HCT116 (cell line): ENCODE results near the gene GATB. TPM values are rescaled to one million over a fixed set of nuclear protein-coding genes. Genes with fewer than 3 reads are reported as not detected.

ENCODE experiments used
- ATAC-seq: fragments of 200-7000 bp; cut with Tn5 transposase; 2 replicates; pipeline ENCODE4 v1.9.1; 2020; ENCODE audit warnings: mild to moderate bottlenecking, moderate library complexity
- BruUV-seq: library from RNA; stranded (reverse); fragments of 400-500 nt; replicated peaks from 2 replicates; lab custom pipeline; 2021; lab: Mats Ljungman, UMichigan
- CTCF ChIA-PET: fragments of 300-600 bp; sonication (Branson Sonifier 250); formaldehyde crosslinking; loops from one replicate; lab custom pipeline; 2021; ENCODE audit warnings: antibody characterized with exemption; lab: Charles Lee
- POLR2A ChIA-PET: fragments of 300-600, 350-600 bp; sonication (Branson Sonifier 250); formaldehyde crosslinking; loops from one replicate; lab custom pipeline; 2021; ENCODE audit warnings: antibody characterized with exemption; lab: Charles Lee
- RAD21 ChIA-PET, 2 experiments: fragments of 300-600 bp; sonication (Branson Sonifier 250); formaldehyde crosslinking; loops; one replicate each; lab custom pipeline; 2023; ENCODE audit warnings: low total read pairs in 2 of 2; ENCODE audit not compliant: uncharacterized antibody in 2 of 2, unreplicated experiment in 2 of 2, low non-redundant PET in 1 of 2; lab: Charles Lee
- DNase-seq: peaks from one replicate; pipeline ENCODE4 v3.0.0-alpha.2; 2010; ENCODE audit warnings: low read depth, low spot score
- H2AFZ ChIP-seq: fragments of 200-600 bp; shearing (Covaris generic), sonication (generic); 2 replicates; pipeline ENCODE4 v1.6.1; 2017; ENCODE audit warnings: low read depth, mixed run types, mixed read lengths, antibody characterized with exemption, low read length; ENCODE audit not compliant: poor library complexity, severe bottlenecking
- H3K27ac ChIP-seq: 2 replicates; pipeline ENCODE4 v1.5.1; 2012; ENCODE audit warnings: low read depth, low read length
- H3K27me3 ChIP-seq: fragments of 200-600 bp; sonication (generic); 2 replicates; pipeline ENCODE4 v1.6.1; 2016; ENCODE audit warnings: mixed run types, low read length, mixed read lengths; ENCODE audit not compliant: insufficient read depth
- H3K36me3 ChIP-seq, 2 experiments: fragments of 200-500 bp in 1 of 2; fragments of 200-600 bp in 1 of 2; sonication (Bioruptor generic) in 1 of 2; sonication (generic) in 1 of 2; 2 replicates each; pipeline versions ENCODE4 v1.5.1 to v1.6.1; 2014 to 2016; ENCODE audit warnings: low read length in 2 of 2, inconsistent platforms in 1 of 2, mixed read lengths in 1 of 2, mixed run types in 1 of 2; ENCODE audit not compliant: insufficient read depth in 2 of 2, control insufficient read depth in 1 of 2
- H3K4me1 ChIP-seq, 2 experiments: fragments of 200-600 bp in 1 of 2; sonication (generic) in 1 of 2; 2 replicates each; pipeline versions ENCODE4 v1.5.1 to v1.6.1; 2012 to 2017; ENCODE audit warnings: low read length in 2 of 2, inconsistent platforms in 1 of 2, mild to moderate bottlenecking in 1 of 2, mixed read lengths in 1 of 2, mixed run types in 1 of 2, moderate library complexity in 1 of 2; ENCODE audit not compliant: insufficient read depth in 2 of 2, control insufficient read depth in 1 of 2
- H3K4me2 ChIP-seq: fragments of 200-600 bp; sonication (generic); 2 replicates; pipeline ENCODE4 v1.6.1; 2017; ENCODE audit warnings: mixed run types, low read length, mixed read lengths
- H3K4me3 ChIP-seq, 2 experiments: fragments of 200-600 bp in 1 of 2; sonication (generic) in 1 of 2; replicated peaks in 1 of 2; 2 replicates each; pipeline ENCODE4 v1.5.1; 2011 to 2016; ENCODE audit warnings: low read length in 2 of 2, control low read depth in 1 of 2, low read depth in 1 of 2, mild to moderate bottlenecking in 1 of 2, mixed read lengths in 1 of 2, mixed run types in 1 of 2
- H3K79me2 ChIP-seq: fragments of 200-600 bp; sonication (generic); 2 replicates; pipeline ENCODE4 v1.6.1; 2017; ENCODE audit warnings: mild to moderate bottlenecking, mixed run types, low read length, moderate library complexity, mixed read lengths; ENCODE audit not compliant: insufficient read depth
- H3K9ac ChIP-seq: fragments of 200-600 bp; sonication (generic); 2 replicates; pipeline ENCODE4 v1.6.1; 2016; ENCODE audit warnings: low read length, mixed read lengths
- H3K9me2 ChIP-seq: fragments of 200-600 bp; sonication (generic), shearing (Covaris generic); 2 replicates; pipeline ENCODE4 v1.6.1; 2017; ENCODE audit warnings: mixed run types, mild to moderate bottlenecking, moderate library complexity; ENCODE audit not compliant: insufficient read depth
- H3K9me3 ChIP-seq, 2 experiments: fragments of 200-500 bp in 1 of 2; fragments of 200-600 bp in 1 of 2; sonication (Bioruptor generic) in 1 of 2; sonication (generic) in 1 of 2; 2 replicates each; pipeline ENCODE4 v1.6.1; 2014 to 2017; ENCODE audit warnings: low read length in 2 of 2, mixed read lengths in 2 of 2, inconsistent platforms in 1 of 2, low read depth in 1 of 2, mild to moderate bottlenecking in 1 of 2, mixed run types in 1 of 2, moderate library complexity in 1 of 2; ENCODE audit not compliant: control insufficient read depth in 1 of 2, insufficient read depth in 1 of 2
- H4K20me1 ChIP-seq: fragments of 200-600 bp; sonication (generic), shearing (Covaris generic); 2 replicates; pipeline ENCODE4 v1.6.1; 2017; ENCODE audit warnings: mixed run types, mild to moderate bottlenecking, moderate library complexity; ENCODE audit not compliant: insufficient read depth
- ATF3 ChIP-seq: IDR thresholded peaks from 2 replicates; pipeline ENCODE4 v1.6.1; 2012
- CBX3 ChIP-seq: IDR thresholded peaks from 2 replicates; pipeline ENCODE4 v1.6.1; 2012; ENCODE audit warnings: low read depth
- CEBPB ChIP-seq: IDR thresholded peaks from 2 replicates; pipeline ENCODE4 v1.6.1; 2012; ENCODE audit warnings: low read depth
- EGR1 ChIP-seq: IDR thresholded peaks from 2 replicates; pipeline ENCODE4 v1.6.1; 2012; ENCODE audit warnings: low read depth
- ELF1 ChIP-seq: IDR thresholded peaks from 2 replicates; pipeline ENCODE4 v1.6.1; 2012; ENCODE audit warnings: low read depth, borderline replicate concordance
- EZH2 ChIP-seq: fragments of 200-600 bp; sonication (generic); IDR thresholded peaks from 2 replicates; pipeline ENCODE4 v1.6.1; 2017; ENCODE audit warnings: antibody characterized with exemption, mixed run types
- JUND ChIP-seq: IDR thresholded peaks from 2 replicates; pipeline ENCODE4 v1.6.1; 2012
- POLR2AphosphoS5 ChIP-seq: IDR thresholded peaks from 2 replicates; pipeline ENCODE4 v1.6.1; 2011; ENCODE audit warnings: mild to moderate bottlenecking, low read depth, low read length, moderate library complexity
- SIN3A ChIP-seq: IDR thresholded peaks from 2 replicates; pipeline ENCODE4 v1.6.1; 2012; ENCODE audit warnings: low read depth
- SP1 ChIP-seq: IDR thresholded peaks from 2 replicates; pipeline ENCODE4 v1.6.1; 2012; ENCODE audit warnings: low read depth
- ZBTB33 ChIP-seq: IDR thresholded peaks from 2 replicates; pipeline ENCODE4 v1.6.1; 2011; ENCODE audit warnings: mild to moderate bottlenecking, low read length, moderate library complexity; ENCODE audit not compliant: insufficient replicate concordance; ENCODE audit errors: extremely low read depth
- intact Hi-C: fragments of 100-400 bp; cut with micrococcal nuclease; formaldehyde crosslinking; loops from 2 replicates; pipeline ENCODE4 v1.10.0; 2022
- total RNA-seq: library from RNA; stranded (reverse); gene quantifications from one replicate; pipeline ENCODE4 v1.2.1, GENCODE V29; 2021; ENCODE audit not compliant: unreplicated experiment

The GATB gene
- total RNA-seq, 1 experiment from 2014 or later = 29.3 TPM

GRCh38 chr4:151667048-151667447 lies 93.8 kb downstream of the GATB start:
- H3K4me3 ChIP-seq = no peak overlapping the region
- ATAC-seq = no peak

More at GRCh38 chr4:151667048-151667447, 93.8 kb downstream of the GATB start:
- Histone ChIP-seq H4K20me1 (no peaks in the 10 kb centered on the region), H3K79me2 (no peaks in the 10 kb centered on the region), H3K27me3 (no peaks in the 10 kb centered on the region), H3K9me3 (no peaks in the 10 kb centered on the region), H3K36me3 (no peaks in the 10 kb centered on the region), H3K27ac (no peak overlapping the region), H3K9ac (no peak overlapping the region), H3K9me2 (no peaks in the 10 kb centered on the region), H2AFZ (no peak overlapping the region), H3K4me1 (no peaks in the 10 kb centered on the region), H3K4me2 (no peak overlapping the region)
- no peak for DNase-seq
- CTCF ChIA-PET = no interaction called here
- intact Hi-C loops = no loop called here
- POLR2A ChIA-PET = interaction anchor here (0.8 kb wide), 1 partner anchor 14 kb away, joined by 3 read pairs; no protein-coding TSS in a partner anchor
- no peak for TF ChIP-seq EZH2
- TF ChIP-seq SP1 = no peak
- no peak for TF ChIP-seq POLR2AphosphoS5
- TF ChIP-seq CBX3 = no peak
- no peak for TF ChIP-seq ZBTB33
- no peak for TF ChIP-seq JUND
- no peak for TF ChIP-seq ELF1
- TF ChIP-seq ATF3 = no peak
- no peak for TF ChIP-seq CEBPB
- TF ChIP-seq SIN3A = no peak
- TF ChIP-seq EGR1 = no peak
- RAD21 ChIA-PET = no interaction called here
- BruUV-seq = no TSS peak
